HG03159 (cell line): Measurements from ENCODE around the gene AMBRA1.

Source experiments
- ATAC-seq: cut with Tn5 transposase; IDR thresholded peaks from one replicate; pipeline ENCODE4 v1.9.1; 2021; ENCODE audit warnings: mild to moderate bottlenecking, moderate library complexity; ENCODE audit not compliant: unreplicated experiment

The AMBRA1 gene

DNA sequence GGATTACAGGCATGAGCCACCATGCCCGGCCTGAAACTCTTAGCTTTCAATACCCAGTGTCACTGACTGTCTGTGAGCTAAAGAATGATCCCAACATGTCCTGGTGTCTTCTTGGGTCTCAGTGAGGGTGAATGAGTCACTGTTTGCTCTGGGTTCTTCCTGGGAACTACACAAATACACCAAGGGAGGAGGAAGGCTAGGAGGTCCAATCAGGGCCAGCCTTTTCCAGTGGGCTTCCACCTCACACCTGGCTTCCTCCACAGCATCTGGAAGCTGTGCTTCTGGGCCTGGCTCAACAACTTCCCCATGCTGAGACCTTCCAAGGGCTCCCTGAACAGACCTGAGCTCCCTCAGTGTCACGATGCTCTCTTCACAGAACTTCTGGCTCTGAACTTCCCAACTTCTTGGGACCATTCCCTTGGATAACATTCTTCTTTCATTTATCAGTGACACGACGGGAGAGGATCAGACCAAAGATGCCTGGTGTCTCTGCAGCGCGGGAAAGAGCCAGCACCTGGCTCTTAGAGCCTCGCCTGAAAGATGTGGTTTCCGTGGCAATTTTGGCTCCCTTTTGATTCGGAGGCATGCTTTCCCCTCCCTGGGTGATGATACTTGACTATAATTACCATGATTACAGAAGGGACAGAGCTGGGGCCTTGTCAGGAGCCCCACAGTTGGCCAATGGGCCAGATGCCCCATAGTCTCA, 179.9 kb downstream of the AMBRA1 start:
- ATAC-seq, result no peak

DNA sequence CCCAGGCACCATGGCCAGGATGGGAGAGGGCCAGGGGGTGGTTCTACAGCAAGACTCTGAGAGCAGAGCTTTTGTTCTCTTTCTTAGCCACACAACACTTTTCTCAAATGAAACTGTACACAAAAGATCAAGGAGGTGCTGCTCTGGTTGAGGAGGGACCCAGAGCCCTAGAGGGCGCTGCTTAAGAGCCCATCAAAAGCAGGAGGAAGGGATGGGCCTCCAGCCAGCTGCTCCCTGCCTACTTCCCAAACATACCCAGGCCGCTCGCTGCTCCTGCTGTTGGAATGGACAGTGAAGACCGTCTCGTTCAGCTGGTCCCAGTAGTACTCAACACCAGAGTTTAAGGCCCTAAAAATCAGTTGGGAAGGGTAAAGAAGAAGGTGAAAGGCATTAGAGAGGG, 183.8 kb downstream of the AMBRA1 start:
- no peak for ATAC-seq

- ATAC-seq, result no peak
Measured at GRCh38 chr11:46408407-46408986, 185.3 kb downstream of the AMBRA1 start.

DNA sequence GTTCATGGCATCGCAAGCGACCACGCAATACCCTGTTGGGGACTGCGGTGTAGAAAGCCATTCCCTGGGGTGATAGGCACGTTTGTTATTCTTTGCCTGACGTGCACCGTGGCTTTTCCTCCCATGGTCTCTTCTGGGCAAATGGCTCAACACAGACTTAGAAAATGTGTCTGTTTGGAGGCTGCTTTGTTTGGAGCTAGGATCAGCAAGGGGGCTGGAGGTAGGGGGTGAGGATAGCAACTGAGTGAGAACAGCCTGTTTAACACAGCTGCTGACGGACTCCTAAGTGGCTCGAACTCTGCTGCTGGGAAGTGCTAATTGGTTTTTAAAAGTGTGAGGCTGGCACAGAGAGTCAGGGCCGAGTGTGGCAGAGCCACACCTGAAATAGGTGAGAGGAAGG, 186.2 kb downstream of the AMBRA1 start:
- no peak for ATAC-seq

- no peak for ATAC-seq
Measured at GRCh38 chr11:46404476-46405017, 189.3 kb downstream of the AMBRA1 start.

DNA sequence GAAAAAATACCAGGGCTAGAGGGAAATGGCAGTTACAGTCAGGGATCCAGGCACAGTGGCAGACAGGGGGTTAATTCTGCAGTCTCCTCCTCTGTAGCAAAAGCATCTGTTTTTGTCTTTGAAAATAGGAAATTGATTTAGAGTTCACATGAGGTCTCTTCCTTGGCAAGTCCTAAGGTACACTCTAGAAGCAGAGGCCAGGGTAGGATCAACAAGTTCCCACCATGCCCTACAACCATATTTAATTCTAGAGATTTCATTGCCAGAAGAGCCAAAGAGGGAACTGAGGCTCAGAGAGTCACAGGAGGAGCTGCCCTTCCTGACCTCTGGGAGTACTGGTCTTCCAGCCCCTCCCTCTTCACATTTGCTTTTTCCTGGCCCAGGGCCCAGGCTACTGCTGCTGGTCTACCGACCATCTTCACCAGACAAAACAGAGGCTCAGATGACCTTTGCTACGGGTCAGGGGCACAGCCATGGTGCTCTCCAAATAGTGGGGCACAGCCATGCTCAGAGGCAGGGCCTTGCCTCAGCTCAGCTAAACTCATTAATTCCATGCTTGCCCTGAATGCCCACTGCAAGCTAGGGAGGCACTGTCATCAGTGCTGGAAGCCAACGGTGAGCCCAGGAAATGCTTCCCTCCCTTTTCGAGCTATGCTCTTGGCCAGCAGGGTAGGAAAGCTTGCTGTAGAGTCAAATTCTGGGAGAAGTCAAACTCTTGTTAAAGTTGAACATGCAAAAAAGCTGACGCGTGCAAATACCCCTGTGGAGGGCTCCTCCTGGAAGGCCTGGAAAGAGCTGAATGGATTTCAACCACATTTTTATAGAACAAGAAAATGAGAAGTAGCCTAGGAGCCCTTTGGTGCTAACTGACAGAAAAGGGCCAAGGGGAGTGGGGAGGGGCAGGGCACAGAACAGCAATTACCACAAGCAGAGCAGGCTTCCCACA, 190.6 kb downstream of the AMBRA1 start:
- ATAC-seq, result no peak

DNA sequence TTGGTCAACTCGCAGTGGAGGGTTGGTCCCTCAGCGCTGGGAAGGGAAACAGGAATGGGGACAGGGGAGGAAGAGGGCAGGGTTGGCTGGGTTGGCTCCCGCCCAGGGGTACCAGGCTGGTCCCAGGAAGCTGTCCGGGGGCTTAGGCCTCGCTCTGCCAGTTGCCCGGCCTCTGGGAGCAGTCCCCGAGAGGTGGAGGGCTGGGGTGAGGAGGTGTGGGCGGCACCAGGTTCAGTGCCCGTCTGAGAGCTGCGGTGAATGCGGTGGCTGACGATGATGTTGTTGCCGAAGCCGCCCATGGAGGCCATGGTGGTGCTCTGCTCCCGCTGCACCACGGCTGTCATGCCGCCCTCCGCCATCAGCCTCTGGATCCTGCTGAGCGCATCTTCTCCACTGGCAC, 196.3 kb downstream of the AMBRA1 start:
- no peak for ATAC-seq

GRCh38 chr11:46393759-46394158, 200.1 kb downstream of the AMBRA1 start:
- no peak for ATAC-seq

GRCh38 chr11:46393231-46393616, 200.6 kb downstream of the AMBRA1 start:
- ATAC-seq, result no peak

- peak; percentile 67 for ATAC-seq
Measured at GRCh38 chr11:46392421-46393230, 201.2 kb downstream of the AMBRA1 start.

DNA sequence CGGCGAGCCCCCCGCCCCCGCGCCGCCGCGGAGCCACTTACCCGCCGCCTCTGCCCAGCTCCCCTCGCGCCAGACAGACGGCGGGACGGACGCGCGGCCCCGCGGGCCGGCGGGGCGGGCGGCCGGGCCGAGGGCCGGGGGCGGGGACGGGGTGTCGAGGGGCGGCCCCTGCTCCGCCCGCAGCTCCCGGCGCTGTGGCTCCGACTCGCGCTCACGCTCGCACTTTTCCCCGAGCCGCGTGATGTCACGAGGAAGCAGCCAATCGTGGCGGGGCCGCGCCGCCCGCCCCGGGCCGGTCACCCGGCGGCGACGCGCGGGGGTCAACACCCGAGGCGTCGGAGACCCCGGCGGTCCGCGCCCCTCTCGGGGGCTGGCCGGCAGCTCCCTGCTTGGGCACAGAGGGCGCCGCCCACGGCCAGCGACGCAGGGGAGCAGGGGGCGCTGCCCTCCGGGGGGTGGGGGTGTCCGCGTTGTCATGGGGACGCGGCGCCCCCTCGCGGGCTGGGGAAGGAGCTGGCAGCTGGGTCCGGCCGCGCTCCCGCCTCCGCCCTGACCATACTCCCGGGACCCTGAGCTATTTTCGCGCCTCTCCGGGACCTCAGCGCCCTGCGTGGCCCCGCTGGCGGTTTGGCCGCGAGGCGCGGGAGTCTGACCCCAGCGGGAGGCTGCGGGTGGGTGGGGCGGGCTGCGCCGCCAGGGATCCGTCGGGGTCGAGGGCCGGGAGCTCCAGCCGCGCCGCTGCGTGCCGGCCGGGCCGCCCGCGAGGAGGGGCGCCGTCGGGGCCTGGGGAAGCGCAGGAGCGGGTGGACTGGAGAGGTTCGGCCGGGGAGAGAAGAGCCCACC, 202.0 kb downstream of the AMBRA1 start, which contains the start of gene CHRM4:
TSS of gene CHRM4 (minus strand) at position 199 of the 843 bp plus-strand sequence. CDS start 5,219 bp downstream, outside the sequence.
- ATAC-seq, result no peak

GRCh38 chr11:46391186-46391577, 202.6 kb downstream of the AMBRA1 start:
- no peak for ATAC-seq

DNA sequence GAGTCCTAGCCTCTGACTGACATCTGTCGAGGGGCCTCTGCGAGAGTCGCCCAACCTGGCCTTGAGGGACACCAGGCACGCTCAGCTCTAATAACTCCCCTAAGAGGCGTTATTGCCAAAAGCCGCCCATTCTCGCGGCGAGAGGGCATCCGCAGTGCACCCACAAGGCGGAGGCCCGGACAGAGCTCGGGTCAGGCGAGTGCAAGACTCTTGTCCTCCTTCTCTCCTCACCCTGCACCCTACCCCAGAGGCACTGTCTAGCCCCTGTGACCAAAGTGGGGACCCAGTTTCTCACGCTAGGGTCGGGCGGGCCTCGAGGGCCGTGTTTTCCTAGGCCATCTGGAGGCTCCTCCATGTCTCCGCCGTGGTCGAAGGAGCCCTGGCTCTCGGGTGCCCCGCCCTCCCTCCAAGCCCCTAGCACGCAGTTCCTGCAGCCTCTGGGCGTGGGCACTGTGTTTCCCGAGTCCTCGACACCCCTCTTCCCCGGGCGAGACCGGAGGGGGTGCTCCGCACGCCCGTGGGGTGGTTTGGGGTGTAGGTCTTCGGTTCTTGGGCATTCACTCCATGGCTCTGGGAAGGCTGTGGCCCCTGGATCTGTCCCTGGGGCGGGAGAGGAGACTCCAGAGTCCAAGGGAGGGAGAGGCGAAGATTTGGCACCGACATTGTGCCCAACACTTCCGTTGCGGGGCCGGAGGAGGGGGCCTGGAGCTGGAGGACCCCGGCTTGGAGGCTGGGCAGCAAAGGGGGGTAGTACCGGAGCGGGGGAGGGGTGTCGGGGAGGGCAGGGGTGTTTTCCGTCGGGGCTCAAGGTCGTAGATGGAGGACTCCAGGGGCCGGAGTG, 203.3 kb downstream of the AMBRA1 start:
- ATAC-seq, result no peak

DNA sequence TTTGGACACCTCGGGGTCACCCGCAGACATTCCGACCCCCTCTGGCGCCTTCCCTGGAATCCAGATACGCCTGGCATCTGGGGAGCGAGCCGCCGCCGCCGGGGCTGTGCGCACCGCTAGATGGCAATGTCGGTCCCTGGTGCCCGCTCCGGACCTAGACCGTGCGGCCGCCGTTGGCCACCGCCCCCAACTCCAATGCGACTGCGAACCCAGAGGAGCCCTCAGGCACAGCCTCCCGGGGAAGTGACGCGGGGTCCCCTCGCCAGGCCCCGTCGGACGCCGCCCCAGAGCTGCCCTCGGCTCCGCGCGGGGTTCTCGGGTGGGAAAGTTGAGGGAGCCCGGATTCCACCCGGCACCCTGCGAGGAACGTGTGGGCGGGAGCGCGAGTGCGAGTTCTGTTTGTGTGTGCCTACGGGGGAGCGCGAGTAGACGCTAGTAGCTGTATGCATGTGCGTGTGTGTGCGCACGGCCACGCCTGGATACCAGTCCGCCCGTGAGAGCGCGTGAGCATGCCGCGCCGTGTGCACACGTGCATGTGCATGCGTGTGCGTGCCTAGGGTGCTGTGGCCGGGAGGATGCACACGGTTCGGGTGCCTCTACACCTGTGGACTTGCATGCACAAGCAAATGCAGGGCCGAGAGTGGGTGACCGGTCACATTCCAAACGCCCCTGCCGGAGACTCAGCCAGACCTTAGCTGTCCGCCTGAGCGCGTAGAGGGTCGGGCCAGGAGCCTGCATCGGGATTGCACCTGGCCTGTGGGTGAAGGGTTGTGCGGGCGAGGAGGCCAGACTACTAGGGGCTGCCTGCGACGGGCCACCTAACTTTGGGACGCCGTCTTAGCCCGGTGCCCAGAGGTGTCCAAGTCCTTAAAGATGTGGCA, 204.1 kb downstream of the AMBRA1 start:
- ATAC-seq, result no peak

DNA sequence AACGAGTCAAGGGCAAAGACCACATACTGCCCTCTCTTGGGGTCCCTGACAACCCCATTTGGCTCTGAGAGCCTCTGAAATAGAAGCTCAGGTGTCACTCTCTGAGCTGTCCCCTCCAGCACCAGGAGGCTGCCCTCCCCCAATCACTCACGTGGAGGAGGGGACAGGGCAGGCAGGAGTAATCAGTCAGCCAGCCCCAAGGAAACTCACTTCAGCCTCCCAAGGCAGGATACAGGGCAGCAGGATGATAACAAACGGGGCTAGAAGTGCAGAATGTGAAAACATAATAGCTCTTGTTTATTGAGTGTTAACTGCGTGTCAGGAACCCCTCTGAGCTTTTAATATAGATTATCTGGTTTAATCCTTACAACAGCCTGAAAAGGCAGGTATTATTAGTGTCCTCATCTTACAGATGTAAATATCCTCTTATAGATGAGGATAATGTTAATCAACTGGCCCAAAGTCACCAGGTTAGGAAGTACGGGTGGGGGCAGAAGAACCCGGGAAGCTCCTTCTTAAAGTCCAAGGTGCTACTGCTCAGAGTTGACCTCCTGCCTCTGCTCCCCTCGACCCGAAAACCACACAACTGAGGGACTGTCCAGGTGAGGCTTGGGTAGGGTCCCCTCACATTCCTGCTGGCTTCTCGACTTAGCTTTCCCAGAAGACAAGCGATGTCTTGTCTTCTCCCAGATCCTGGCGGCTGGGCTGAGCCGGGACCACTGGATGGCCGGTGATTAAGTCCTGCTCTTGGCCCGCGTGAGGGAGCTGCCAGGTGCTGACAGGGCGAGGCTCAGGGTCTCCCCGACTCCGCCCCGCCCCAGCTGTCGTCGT, 205.0 kb downstream of the AMBRA1 start:
- no peak for ATAC-seq

DNA sequence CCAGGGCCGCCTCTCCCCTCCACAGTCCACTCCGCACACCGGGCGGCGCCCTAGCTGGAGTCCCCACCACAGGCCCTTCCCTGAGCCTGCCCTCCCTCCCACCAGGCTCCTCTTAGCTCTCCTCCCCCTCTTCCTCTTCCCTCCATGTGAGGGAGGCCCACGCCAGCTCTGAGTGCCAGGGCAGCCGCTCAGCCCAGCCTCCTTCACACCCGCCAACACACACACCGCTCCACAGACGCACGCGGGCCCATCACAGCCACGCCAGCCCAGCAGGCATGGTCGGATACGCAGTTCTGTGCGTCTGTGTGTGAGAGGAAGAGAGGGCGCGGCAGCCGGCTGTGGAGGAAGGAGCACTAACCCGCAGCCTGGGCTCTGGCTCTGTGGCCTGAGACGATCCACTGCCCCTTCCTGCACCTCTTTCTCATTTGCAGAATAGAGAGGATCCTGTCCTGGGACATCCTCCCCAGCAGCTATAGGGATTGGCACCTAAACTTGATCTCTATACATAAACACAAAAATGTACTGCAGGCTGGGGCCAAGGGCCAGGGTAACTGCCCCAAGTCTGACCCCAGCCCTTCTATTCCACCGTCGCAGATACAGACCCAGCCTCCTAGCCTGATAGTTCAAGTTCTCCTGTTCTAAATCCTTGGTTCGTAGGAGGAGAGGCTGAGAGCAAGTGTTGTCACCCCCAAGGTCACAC, 205.8 kb downstream of the AMBRA1 start:
- no peak for ATAC-seq
